ENCODE measurements around the gene GCK.

DNA sequence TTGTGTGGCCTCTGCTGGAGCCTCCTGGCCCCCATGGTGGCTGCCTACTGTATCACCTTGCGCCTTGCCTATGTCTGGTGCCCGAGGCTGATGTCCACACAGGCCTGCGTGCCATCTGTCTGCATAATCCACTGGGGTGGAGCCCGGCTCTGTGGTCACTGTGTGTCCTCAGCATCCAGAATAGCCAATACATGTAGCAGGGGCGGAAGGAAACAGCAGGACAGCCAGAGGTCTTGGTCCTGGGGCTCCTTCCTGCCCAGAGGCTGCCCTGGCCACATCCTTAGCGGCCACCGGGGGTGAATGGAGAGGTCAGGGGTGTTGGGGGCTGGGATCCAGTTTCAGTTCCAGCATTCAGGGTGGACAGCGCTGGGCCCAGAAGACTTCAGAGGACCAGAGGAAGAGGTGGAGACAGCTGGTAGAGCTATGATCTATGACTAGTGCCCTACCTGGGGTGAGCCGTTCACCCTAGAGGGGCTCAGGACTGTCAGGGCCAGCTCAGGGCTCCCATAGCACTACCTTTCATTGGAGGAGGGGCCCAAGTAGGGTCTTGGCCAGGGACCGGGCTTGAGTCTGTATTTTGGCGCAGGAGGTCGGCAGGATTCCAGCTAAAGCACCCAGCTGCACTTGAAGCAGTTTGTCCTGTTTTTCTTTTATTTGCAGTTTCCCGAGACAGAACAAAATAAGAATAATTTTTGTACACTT, 27.4 kb upstream of the GCK start:
- no peak for TF ChIP-seq CTCF (IDR thresholded peaks at IDR 0.05)
- no peak for TF ChIP-seq POLR2A (IDR thresholded peaks at IDR 0.05)

All from sigmoid colon (tissue), 3 donors.